IPS-NIHi11 (cell line): ENCODE results near the gene PLEKHA5.

Experiments
- DNase-seq: peaks from one replicate; pipeline ENCODE4 v3.0.0; 2012; ENCODE audit warnings: mixed read lengths, low spot score

Gene PLEKHA5

GRCh38 chr12:19230896-19231295 lies 101.4 kb downstream of the PLEKHA5 start:
- DNase-seq = no peak

DNA sequence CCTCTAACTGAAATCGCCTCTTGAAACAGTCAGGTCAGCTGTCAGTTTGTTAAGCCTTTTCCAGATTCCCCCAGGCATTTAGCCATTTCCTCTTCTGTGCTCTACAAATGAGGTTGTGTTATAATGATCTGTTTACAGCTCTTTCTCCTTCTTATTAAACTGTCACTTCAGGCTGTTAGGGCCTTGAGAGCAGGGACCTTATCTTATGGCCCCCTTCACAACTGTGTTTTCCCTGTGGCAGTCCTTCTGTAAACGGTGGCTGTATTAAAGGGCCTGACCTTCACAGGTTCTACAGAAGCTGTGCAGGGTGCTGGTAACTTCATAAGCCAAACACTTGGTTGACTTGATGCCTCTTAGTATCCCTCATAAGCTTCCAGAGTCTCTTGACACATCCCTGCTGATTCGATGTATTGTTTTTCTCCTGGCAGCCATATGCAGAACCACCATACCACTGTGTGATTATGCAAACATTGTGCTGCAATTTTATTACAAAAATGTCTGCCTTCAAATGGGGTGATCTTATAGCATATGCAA lies 104.7 kb downstream of the PLEKHA5 start:
- DNase-seq = no peak

DNA sequence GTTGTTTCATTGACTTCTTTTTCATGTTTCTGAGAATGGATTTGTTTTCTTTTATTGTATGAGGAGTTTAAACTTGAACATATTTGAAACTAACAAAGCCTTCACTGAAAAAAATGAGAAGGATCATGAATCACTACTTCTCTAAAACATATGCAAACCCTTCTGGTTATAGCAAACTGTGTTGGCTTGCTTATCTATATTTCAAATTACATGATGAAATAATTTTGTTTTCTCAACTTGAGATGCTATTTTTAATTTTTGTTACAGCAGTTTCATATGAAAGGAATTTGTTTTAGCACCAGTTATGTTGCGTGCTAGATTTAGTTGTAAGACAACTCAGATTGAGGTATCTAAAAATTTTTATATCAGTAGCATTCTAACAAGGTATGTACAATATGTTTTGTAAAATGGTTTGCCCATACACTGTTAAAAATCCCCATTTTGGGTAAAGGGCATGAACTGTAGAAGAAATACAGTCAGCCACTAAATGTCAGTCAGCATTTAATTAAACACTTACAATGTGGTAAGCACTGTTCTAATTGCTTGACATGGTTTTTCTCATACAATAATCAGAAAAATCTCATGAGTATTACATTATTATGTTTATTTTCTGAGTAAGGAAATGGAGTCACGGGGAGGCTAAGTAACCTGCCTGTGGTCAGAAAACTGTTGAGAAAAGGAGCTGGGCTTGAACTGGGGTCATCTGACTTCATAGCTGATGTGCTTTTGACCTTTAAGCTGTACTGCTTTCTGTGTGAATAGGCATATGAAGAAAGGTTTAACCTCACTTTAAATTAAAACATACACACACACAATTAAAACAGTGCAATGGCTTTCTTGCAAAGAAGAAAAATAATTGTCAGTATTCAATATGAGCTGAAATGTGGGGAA lies 105.7 kb downstream of the PLEKHA5 start:
- DNase-seq = no peak

GRCh38 chr12:19236656-19237055 lies 107.1 kb downstream of the PLEKHA5 start:
- DNase-seq = no peak

DNA sequence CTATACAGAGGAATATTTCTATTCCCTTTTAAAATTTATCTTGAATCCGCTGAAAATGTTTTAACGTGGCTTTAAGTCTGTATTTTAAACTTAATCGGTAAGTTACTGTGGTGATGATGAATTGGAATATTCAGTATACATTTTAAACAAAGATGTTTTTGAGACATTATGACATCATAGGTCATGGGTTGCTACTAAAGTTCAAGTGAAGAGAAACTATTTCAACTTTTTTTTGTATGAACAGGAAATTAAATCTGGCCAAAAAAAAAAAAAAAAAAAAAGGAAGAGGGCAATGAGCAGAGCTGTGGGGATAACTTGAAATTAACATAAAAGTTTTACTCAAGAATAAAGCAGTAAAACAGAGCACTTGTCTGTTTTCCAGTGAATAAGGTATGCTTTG lies 109.0 kb downstream of the PLEKHA5 start:
- no peak for DNase-seq

- DNase-seq = no peak
Measured at GRCh38 chr12:19239102-19239501, 109.6 kb downstream of the PLEKHA5 start.

DNA sequence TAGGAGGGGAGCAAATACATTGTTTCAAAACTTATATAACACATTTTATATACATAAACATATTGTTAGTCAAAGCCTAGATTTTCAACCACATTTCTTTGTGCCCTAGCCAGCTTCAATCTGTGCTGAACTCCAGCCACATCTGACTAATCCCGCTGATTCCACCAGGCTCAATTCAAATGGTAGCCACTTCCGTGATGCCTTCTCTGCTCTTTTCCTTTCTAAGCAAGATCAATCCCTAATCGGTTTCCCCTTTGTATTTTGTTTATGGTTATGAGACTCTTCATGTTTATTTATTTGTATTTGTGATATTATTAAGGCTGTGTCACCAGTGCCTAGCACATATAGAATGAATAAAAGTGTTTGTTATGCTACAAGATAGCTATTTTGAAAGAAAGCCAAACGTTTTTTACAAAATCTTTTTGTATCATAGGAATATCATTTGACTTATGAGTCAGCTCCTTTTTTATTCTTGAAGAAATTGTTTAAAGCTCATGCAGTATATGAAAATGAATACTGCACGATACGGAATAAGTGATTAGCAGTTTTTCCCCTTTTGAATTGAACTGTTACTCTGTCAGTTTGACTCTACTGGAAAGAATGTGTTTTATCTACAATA lies 110.2 kb downstream of the PLEKHA5 start:
- DNase-seq = no peak

DNA sequence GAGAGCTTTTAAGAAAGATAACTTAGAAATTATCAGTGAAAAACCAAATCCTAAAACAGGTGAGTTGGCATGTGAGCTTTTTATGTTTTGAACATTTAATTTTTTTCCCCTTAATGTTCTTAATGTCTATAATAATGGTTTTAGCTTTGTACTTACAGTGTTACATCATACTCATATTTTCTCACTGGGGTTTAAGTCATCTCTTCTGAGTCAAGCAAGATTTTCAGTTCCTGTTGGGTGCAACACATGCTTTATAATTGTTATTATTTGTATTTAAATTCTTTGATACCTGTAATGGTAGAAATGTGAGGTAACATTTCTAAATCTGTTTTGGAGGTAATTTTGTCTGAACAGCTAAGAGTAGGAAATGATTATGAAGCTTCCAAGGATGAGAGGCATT lies 113.0 kb downstream of the PLEKHA5 start:
- no peak for DNase-seq

- no peak for DNase-seq
Measured at GRCh38 chr12:19243551-19243950, 114.0 kb downstream of the PLEKHA5 start.

GRCh38 chr12:19244312-19244711 lies 114.8 kb downstream of the PLEKHA5 start:
- no peak for DNase-seq

GRCh38 chr12:19245106-19245505 lies 115.6 kb downstream of the PLEKHA5 start:
- no peak for DNase-seq

GRCh38 chr12:19245666-19246065 lies 116.1 kb downstream of the PLEKHA5 start:
- DNase-seq = no peak

- DNase-seq = no peak
Measured at GRCh38 chr12:19246933-19247332, 117.4 kb downstream of the PLEKHA5 start.

- no peak for DNase-seq
Measured at GRCh38 chr12:19248929-19249602, 119.5 kb downstream of the PLEKHA5 start.

DNA sequence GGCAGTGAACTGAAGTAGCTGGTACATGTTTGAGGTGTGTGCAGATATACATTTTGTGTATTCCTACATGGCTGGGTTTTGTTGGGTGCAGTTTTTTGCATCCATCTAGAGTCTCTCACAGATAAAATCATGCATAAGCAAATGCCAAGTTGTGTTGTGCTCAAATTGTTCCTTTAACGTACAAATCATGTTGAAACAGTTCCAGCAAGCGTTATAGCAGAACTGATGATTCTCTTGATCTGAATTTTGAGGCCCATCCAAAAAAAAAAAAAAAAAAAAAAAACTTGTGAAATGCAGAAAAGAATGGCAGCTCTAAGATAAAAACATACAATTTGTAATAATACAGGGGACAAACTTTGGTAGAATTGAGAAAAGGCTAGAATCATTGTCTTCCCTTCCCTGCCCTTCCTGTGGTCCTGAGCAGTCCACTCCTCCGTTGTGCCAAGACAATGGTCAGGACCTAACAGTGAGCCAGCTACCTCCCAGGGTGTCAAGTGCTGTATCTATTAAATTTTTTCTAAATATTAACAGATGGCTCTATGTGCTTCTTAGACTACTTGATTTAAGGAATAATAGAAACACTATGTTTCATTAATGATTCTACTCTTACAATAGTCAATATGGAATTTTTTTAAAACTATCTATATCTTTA lies 122.1 kb downstream of the PLEKHA5 start:
- no peak for DNase-seq

GRCh38 chr12:19260135-19260534 lies 130.6 kb downstream of the PLEKHA5 start:
- no peak for DNase-seq

DNA sequence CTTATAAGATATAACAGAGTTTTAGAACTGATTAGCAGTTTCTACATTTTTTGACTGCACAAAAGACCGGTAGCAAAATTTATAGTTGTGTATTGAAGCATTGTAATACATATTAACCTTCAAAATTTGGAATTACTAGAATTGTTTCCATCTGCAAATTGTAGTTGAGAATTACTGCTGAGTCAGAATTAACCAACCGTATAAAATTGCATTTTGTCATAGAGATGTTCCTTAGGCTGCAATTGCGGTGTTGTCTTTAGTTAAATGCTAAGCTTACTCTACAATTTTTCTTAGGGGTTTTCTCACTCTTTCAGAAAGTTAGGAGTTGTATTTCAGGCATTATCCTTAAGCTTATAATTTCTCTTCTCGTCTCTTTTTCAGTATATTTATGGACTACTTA lies 132.2 kb downstream of the PLEKHA5 start:
- no peak for DNase-seq

DNA sequence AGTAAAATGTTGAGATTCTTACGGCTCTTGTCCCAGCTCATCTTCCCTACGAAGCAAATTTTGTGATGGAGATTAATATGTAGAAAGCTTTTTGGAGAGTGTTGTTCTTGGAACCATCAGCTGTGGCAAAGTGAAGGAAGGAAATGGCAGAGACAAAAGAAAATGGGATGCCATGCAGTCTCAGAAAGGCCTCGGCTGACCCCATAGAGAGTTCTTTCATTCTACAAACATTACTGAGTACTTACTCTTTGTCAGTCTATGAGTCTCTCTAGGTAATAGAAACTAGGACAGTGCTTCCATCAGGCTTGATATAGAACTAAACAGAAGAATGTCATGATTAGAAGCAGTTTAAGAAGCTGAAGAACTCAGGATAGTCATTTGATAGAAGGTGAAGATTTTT lies 134.1 kb downstream of the PLEKHA5 start:
- DNase-seq = peak; percentile 55

DNA sequence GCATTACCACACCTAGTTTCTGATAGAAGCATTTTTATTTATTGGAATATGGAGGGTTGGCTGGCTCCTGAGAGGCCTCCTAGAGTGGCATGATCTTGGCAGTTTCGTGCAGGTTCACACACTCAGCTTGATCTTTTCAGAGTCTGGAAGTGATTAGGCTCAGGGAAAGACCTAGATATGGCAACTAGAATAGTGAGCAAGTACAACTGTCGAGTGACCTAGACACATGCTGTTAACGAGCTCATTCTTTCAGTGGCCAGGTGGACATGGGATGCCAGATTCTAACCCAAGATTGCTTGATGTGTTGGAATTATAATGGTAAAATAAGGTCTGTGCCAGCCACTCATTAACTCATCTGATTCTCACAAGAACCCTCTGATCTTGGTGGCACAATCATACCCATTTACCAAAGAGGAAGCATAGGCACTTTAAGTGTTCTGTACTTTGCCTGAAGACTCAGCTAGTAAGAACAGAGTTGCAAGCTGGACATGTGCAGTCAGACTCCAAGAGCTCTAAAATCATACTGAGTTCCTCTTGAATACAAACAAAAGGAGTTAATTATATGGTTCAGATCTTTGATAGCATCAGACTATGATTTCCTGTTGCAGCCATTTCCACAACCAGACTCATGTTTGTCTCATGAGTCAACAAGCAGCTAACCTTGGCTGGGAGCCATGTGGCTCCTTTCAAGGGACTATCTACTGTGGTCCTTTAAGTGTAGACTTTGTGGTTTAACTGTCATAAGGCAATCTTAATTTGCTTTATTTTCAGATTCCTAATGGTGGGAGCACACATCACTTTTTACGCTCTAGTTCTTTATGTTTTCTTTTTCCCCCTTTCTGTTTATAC lies 144.2 kb downstream of the PLEKHA5 start:
- DNase-seq = peak; percentile 39

DNA sequence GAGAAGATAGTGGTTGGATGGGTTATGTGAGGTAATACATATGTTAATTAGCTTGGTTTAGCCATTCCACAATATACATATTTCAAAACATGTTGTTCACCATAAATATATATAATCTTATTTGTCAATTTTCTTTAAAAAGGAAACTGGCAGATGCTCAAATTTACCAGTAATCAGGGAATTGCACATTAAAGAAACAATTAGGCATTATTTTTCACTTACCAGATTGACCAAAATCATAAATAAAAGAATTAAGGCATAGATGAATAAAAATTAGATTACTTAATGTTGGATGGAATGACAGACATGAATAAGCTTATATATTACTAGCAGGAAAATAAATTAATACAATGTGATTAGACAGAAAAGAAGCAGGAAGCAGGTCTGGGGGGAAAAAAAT lies 147.2 kb downstream of the PLEKHA5 start:
- no peak for DNase-seq

- peak; percentile 29 for DNase-seq
Measured at GRCh38 chr12:19277711-19278110, 148.2 kb downstream of the PLEKHA5 start.
